BE2C (cell line): ENCODE measurements around the gene LAMA5.

Experiments
- DNase-seq: peaks from one replicate; pipeline ENCODE4 v3.0.0-alpha.2; 2020
- H3K27me3 ChIP-seq: fragments of 250-450 bp; sonication (Bioruptor Pico); 2 replicates; pipeline ENCODE4 v1.5.1; 2020; ENCODE audit warnings: mild to moderate bottlenecking
- H3K36me3 ChIP-seq: fragments of 250-450 bp; sonication (Bioruptor Pico); 2 replicates; pipeline ENCODE4 v1.5.1; 2020; ENCODE audit warnings: mild to moderate bottlenecking
- H3K4me1 ChIP-seq: fragments of 250-450 bp; sonication (Bioruptor Pico); 2 replicates; pipeline ENCODE4 v1.5.1; 2020
- H3K4me3 ChIP-seq: 2 replicates; pipeline ENCODE4 v1.5.1; 2011; ENCODE audit warnings: low read depth, low read length
- H3K9me3 ChIP-seq: fragments of 250-450 bp; sonication (Bioruptor Pico); 2 replicates; pipeline ENCODE4 v1.5.1; 2020
- TF ChIP-seq, protein P1 (sequence below): IDR thresholded peaks from 2 replicates; pipeline ENCODE4 v1.5.1; 2012; ENCODE audit warnings: mild to moderate bottlenecking, low read depth, low read length

The LAMA5 gene

DNA sequence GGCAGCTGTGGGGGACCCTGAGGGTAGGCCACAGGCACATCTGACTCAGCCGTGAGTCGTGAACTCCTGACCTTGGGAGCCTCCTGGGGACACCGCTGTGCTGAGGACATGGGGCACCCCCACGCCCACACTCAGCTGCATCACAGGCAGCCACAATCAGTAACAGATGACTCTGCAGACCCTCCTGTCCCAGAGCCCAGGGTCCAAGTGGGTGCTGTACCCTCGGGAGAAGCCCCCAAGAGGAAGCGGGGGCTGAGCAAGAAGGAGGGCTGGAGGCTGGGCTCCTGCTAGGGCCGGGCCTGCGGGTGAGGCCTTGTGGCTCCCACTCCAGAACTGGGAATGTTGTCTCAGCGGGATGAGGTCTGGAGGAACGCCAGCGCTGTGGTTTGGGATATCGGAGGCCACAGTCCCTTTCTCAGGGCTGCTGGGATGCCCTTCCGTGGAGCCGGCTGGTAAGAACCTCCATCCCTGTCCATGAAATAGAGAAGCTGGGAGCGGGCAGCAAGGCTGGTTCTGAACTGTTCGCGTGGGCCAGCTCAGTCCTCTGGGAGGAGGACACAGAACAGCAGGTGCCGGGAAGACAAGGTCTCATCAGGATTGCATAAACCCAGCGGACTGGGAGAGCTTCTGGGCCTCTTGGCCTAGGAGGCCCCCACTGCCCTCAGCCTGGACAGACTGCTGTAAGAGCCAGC is 3.1 kb upstream of the LAMA5 start:
- peaks cover 3% of the 10 kb centered on the region; the same call in 1 of the 2 replicates for H3K27me3 ChIP-seq
- no peak for DNase-seq
- H3K36me3 ChIP-seq: no peaks in the 10 kb centered on the region
- H3K4me3 ChIP-seq: no peak overlapping the region
- TF ChIP-seq, protein P1, sequence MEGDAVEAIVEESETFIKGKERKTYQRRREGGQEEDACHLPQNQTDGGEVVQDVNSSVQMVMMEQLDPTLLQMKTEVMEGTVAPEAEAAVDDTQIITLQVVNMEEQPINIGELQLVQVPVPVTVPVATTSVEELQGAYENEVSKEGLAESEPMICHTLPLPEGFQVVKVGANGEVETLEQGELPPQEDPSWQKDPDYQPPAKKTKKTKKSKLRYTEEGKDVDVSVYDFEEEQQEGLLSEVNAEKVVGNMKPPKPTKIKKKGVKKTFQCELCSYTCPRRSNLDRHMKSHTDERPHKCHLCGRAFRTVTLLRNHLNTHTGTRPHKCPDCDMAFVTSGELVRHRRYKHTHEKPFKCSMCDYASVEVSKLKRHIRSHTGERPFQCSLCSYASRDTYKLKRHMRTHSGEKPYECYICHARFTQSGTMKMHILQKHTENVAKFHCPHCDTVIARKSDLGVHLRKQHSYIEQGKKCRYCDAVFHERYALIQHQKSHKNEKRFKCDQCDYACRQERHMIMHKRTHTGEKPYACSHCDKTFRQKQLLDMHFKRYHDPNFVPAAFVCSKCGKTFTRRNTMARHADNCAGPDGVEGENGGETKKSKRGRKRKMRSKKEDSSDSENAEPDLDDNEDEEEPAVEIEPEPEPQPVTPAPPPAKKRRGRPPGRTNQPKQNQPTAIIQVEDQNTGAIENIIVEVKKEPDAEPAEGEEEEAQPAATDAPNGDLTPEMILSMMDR: no peak
- H3K9me3 ChIP-seq: no peaks in the 10 kb centered on the region
- peaks cover 24% of the 10 kb centered on the region for H3K4me1 ChIP-seq

DNA sequence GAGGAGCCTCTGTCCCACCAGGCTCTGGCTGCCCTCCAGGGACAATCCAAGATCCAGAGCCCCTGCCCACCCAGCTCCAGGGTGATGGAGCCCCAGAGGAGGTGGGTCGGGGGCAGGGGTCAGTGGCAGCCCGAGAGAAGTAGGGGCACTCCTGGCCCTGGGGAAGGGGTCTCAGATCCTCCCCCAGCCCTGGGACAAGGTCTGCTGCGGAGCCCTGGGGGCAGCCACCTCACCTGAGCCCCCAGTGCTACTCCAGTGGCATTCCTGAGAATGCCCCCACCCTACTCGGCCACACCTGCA is 2.7 kb upstream of the LAMA5 start:
- TF ChIP-seq, protein P1: no peak
- Histone ChIP-seq H3K4me1 (peaks cover 25% of the 10 kb centered on the region), H3K4me3 (no peak overlapping the region), H3K9me3 (no peaks in the 10 kb centered on the region), H3K27me3 (peaks cover 3% of the 10 kb centered on the region; the same call in 1 of the 2 replicates), H3K36me3 (no peaks in the 10 kb centered on the region)
- DNase-seq: no peak

DNA sequence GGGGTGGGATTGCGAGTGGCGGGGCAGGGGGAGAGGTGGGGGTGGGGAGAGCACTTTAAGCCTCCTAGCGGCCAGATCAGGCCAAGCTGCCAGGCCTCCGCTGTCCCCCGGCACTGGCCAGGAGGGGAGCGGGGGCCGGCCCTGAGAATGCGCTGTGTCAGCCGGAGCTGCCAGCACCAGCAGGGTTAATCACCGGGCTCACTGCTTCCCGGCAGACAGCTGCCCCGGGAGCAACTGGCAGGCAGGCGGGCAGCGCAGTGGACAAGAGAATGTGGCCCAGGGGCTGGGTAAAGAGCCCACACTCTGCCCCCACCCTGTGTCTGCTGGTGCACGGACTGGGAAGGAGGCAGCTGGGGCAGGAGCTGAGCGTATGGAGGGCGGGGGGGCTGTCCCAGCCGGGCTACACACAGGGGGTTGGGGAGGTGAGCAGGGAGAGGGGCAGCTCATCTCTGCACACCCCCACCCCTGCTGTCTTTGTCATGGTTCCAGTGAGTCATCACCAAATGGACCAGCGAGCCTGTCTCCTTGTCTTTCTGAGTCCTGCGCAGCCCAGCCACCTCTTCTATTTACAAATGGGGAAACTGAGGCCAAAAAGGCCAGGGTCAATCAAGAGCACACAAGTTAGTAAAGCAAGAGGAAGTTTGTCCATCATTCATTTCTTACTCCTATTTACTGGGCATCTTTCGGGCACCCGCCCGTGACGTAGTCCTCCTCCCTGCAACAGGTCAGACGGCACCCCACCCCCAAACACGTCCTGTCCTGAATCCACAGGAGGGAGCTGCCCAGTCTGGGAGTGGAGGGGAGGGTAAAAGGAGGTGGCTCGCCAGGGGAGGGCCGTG is 2.1 kb upstream of the LAMA5 start:
- H3K9me3 ChIP-seq: no peaks in the 10 kb centered on the region
- H3K27me3 ChIP-seq: peaks cover 3% of the 10 kb centered on the region; the same call in 1 of the 2 replicates
- DNase-seq: peak; percentile 66
- no peaks in the 10 kb centered on the region for H3K36me3 ChIP-seq
- TF ChIP-seq, protein P1: peak; percentile 34
- H3K4me3 ChIP-seq: peak overlapping the region; percentile 52
- H3K4me1 ChIP-seq: peaks cover 28% of the 10 kb centered on the region

DNA sequence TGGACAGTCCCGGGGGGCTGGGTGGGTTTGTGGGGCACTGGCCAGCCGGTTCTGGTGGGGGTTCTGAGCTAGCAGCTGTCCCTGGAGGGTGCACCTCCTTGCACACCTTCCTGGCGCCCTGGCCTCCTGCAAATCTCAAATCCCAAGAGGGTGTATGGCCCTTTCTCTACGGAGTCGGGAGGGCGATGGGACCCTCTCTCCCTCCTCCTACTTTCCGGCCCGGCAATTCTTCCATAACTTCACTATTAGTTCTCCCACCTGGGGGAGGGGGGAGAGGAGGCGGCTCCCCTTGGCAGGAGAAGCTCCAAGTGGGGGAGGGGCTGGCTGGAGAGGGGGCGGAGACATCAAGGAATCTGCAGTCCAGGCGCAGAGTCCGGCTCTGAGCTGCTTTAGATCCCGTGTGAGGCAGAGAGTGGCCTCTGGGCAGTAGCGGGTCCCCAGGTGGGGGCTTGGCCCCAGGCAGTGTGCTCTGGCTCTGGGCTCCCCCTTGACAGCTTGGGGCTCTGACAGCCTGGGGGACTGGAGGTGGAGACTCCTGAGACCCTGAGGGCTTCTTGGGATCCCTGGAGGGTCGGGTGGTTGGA is 1.4 kb upstream of the LAMA5 start:
- no peaks in the 10 kb centered on the region for H3K9me3 ChIP-seq
- peaks cover 29% of the 10 kb centered on the region for H3K4me1 ChIP-seq
- DNase-seq: peak; percentile 56
- H3K36me3 ChIP-seq: no peaks in the 10 kb centered on the region
- H3K4me3 ChIP-seq: peak overlapping the region; percentile 52
- TF ChIP-seq, protein P1: no peak
- peaks cover 3% of the 10 kb centered on the region; the same call in 1 of the 2 replicates for H3K27me3 ChIP-seq

DNA sequence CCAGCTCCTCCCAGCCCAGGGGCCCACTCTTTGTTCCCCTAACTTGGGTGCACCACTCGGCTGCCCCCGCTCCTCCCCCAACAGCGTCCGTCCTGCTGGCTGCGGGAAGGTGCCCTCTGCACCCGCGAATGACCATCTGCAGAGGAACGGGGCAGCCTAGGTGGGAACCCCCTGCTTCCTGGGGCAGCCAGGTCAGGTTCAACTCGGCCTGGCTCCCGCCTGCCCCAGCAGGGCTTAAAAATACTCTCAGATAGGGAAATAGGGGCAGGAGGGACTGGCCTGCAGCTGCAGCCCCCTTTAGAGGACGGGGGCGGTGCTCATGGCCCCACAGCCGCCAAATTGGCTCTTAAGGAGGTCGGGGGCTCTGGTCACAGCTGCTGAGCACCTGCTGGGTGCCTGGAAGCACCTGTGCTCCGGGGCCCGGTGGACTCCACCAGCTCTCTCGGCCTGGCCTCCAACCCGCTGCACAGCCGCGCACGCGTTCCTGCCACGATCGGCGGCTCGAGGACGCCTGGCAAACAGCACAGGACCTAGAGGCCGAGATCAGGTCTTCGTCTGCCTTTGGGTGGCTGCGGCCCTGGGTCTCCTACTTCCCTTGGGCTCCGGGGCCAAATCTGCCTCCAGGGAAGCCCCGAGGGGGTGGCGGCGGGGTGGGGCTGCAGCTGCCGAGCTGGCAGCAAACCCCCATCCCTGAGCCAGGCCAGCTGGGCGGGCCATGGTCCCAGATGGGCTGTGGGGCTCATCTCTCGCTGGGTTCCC is 700 bp upstream of the LAMA5 start:
- DNase-seq: peak; percentile 74

More for the DNA sequence above, 700 bp upstream of the LAMA5 start:
- Histone ChIP-seq H3K27me3 (peaks cover 3% of the 10 kb centered on the region; the same call in 1 of the 2 replicates), H3K4me3 (peak overlapping the region; percentile 52), H3K36me3 (no peaks in the 10 kb centered on the region), H3K4me1 (peaks cover 34% of the 10 kb centered on the region), H3K9me3 (no peaks in the 10 kb centered on the region)
- TF ChIP-seq, protein P1: no peak
